GM18951 (cell line): ENCODE measurements around the gene CUX1.

Experiments used
- POLR2A ChIP-seq: IDR thresholded peaks from 4 replicates; pipeline ENCODE4 v1.6.1; 2011; ENCODE audit warnings: mild to moderate bottlenecking; ENCODE audit not compliant: insufficient read length, insufficient read depth; ENCODE audit errors: extremely low read depth
- in situ Hi-C: fragments of 300-500 bp; cut with MboI; formaldehyde crosslinking; loops from one replicate; pipeline ENCODE4 v1.12.0; 2022; ENCODE audit warnings: low sequenced_read_pairs, mixed read lengths, inconsistent platforms; ENCODE audit not compliant: unreplicated experiment

Gene CUX1

DNA sequence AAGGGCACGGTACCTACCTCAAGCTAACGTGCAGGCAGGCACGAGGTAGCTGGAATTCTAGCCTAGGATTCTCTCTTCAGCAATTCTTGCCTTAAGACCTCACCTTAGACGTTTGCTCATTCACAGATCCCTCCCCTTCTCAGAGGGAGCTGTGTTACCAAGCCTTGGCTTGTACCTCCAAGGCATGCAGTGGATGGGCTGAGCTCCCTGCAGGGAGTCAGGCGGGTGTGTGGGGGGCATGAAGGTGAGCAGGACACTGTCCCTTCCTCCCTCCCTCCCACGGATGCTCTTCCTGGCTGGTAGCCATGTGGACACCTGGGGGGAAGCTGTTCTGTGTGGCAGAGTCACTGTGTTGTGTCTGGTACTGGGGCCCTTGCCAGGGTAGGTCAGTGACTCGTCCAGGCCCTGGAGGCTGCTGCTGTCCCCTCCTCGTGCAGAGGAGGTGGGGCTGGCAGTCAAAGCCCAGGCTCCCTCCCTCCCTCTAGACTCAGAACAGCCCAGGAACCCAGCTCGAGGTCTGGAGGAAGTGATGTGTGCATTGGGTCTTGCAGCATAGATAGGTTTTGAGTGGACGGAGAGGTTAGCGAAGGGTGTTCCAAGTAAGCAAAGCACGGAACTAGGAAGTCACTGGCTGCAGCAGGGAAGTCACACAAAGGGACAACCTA lies 247.1 kb downstream of the CUX1 start:
- no peak for TF ChIP-seq POLR2A
- in situ Hi-C loops: no loop called here

DNA sequence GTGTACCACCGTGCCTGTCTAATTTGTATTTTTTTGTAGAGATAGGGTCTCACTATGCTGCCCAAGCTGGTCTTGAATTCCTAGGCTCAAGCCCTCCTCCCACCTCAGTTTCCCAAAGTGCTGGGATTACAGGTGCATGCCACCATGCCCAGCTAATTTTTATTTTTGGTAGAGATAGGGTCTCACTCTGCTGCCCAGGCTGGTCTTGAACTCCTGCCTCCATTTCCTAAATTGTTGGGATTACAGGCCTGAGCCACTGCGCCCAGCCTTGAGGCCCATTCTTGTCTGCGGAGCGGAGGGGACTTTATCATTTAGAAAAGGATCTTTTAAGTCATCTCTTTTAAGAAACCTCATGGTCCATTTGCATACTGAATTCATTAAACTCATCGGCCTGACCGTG lies 247.8 kb downstream of the CUX1 start:
- no peak for TF ChIP-seq POLR2A
- in situ Hi-C loops: no loop called here

DNA sequence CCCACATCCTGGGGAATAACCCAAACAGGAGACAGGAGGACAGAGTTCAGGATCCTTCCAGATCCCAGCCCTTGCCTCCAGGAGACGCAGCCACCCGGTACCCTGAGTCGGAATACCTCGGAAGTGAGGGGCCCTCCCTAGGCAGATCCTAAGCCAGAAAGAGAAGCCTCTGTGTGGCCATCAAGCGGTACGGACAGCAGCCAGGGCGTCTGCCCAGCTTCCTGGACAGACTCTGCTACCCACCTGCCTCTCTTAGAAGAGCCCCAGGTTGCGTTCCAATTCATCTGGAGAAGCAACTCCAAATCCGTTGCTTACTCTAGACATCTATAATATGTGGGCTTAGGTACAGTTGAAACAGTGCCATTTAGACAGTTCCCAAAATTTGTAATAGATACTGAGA lies 249.1 kb downstream of the CUX1 start:
- in situ Hi-C loops: no loop called here
- no peak for TF ChIP-seq POLR2A

DNA sequence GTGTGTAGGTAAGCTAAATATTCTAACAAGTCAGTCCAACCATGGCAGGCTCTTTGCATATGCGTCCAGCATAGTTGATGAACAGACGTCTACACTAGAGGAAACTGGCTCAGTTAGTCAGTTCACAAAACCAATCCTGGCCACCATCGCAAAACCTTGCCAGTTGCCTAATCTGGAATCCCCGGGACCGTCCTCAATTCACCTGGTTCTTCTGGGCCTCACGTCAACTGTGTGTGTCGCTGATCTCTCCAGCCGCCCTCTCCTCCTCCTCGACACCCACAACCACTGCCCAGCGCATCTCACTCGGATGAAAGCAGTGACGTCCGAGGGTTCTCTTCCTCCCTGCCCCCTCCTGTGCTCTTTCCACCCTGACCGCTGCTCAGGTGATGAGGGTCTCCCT lies 251.4 kb downstream of the CUX1 start:
- no peak for TF ChIP-seq POLR2A
- in situ Hi-C loops: no loop called here

DNA sequence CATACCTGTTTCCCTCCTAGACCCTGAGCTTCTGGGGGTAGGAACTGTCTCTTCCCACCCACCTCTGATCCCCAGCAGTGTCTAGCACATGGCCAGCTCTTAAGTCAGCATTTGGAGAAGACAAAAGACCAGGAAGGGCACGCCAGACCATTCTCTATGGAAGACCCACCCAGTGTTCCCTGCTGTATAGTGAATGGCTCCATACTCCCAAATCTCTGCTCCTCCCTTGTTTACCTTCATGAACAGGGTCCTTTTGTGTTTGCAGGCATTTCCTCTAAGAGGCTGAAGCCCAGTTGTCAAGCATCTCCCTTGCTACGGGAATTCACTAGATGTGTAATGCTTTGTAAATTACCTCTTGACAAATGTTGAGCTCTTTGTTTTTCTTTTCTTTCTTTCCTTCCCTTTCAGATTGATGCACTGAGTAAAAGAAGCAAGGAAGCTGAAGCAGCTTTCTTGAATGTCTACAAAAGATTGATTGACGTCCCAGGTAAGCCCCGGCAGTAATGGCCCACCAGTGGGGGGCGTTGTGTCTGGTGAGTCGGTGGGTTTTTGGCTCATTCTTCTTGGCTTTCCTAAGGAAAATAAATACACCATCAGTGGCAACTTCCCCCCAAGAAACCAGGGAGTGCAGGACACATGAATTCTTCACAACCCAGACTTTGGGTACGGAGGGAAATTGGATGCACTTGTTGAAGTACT lies 252.7 kb downstream of the CUX1 start:
- TF ChIP-seq POLR2A: no peak
- in situ Hi-C loops: no loop called here

- no peak for TF ChIP-seq POLR2A
- in situ Hi-C loops: no loop called here
Observed at GRCh38 chr7:102072003-102072402, 254.6 kb downstream of the CUX1 start.

DNA sequence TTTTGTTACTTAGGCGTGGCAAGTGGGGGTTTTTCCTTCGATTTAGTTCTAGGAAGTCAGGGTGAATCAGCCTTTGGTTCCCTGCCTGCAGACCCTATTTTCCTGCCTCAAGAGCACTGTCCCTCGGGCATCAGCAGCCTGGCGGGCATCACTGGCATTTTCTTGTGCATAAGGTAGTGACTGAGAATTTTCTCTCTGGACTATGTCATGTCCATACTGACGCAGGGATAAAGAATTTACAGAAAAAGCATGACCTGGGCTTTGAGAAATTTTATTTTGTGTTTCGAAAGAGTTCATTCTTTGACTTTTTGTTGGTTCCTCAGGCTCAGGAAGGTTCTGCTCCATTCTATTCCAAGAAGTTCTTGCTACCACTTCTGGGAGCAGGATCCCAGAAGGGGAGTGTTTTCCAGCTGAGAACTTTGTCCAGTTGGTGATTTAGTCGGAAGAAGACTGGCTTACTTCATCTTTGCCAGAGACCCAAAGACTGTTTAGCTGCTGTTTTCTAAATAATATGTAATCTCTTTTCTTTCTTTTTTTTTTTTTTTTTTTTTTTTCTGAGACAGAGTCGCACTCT lies 255.3 kb downstream of the CUX1 start:
- in situ Hi-C loops: no loop called here
- no peak for TF ChIP-seq POLR2A

- in situ Hi-C loops: no loop called here
- no peak for TF ChIP-seq POLR2A
Observed at GRCh38 chr7:102073931-102074880, 256.8 kb downstream of the CUX1 start.

- in situ Hi-C loops: no loop called here
- TF ChIP-seq POLR2A: no peak
Observed at GRCh38 chr7:102075126-102075525, 257.7 kb downstream of the CUX1 start.

DNA sequence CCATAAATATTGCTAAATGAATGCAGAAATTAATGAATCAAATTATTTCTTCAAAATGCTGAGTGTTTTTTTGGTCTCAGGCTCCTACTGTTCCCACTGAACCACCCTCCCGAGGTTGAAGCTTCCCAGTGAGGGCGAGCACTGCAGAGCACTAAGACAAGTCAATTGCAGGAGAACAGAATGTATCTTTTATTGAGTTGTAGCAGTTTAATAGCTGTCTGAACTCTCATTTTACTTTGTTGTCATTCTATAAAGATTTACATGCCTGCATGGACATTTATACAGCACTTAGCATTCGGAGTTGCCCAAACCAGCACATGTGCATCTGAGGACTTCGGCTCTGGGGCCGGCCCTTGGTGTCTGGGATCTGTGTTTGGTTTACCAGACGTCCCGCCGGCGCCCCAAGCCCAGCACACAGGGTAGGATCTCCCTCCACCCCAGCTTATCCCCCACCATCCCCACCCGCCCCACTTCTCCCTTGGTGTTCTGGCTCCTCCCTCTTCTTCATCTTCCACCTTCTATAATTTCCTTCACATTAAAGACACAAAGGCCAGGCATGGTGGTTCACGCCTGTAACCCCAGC lies 258.2 kb downstream of the CUX1 start:
- in situ Hi-C loops: no loop called here
- TF ChIP-seq POLR2A: no peak

DNA sequence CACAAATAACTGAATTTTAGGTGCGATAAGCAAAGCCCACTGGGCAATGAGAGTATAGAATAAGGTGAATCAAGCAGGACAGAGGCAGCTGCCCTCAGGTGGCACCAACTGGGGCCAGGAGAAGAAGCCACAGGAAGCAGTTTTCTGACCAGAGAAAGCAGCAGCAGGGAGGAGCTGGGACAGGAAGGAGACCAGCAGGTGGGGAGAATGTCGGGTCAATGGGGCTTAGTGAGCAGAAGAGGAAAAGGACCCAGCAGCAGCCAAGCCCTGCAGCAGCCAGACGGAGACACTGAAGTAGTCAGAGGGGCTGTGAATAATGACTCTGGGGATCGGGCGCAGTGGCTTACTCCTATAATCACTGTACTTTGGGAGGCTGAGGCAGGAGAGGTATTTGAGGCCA lies 259.7 kb downstream of the CUX1 start:
- no peak for TF ChIP-seq POLR2A
- in situ Hi-C loops: no loop called here

- in situ Hi-C loops: no loop called here
- TF ChIP-seq POLR2A: no peak
Observed at GRCh38 chr7:102079140-102080018, 262.0 kb downstream of the CUX1 start.

GRCh38 chr7:102080019-102080433 lies 262.6 kb downstream of the CUX1 start:
- in situ Hi-C loops: no loop called here

More at GRCh38 chr7:102080019-102080433, 262.6 kb downstream of the CUX1 start:
- no peak for TF ChIP-seq POLR2A
